HepG2 (cell line): ENCODE results near the gene ABCB8. TPM values are rescaled to one million over a fixed set of nuclear protein-coding genes. Genes with fewer than 3 reads are reported as not detected.

ENCODE experiments used
- ARNT ChIP-seq: fragments of 450-650 bp; IDR thresholded peaks from 2 replicates; pipeline ENCODE4 v1.6.1; 2017
- CCAR2 ChIP-seq: fragments of 200-400 bp; formaldehyde crosslinking; optimal IDR thresholded peaks from 2 replicates; pipeline ENCODE3; 2018; ENCODE audit warnings: low read depth, mild to moderate bottlenecking, low read length, moderate library complexity
- DNMT1 ChIP-seq: sonication (generic); formaldehyde crosslinking; IDR thresholded peaks from 2 replicates; pipeline ENCODE4 v1.5.1; 2020; ENCODE audit warnings: mild to moderate bottlenecking, missing genetic modification reagents
- FOXP1 ChIP-seq, 2 experiments: fragments of 450-650 bp in 1 of 2; IDR thresholded peaks; 2 replicates each; pipeline ENCODE4 v1.6.1; 2017 to 2018; ENCODE audit warnings: antibody characterized with exemption in 1 of 2
- GTF2F1 ChIP-seq: fragments of 150-350 bp; IDR thresholded peaks from 2 replicates; pipeline ENCODE4 v1.6.1; 2014; ENCODE audit warnings: low read length
- KMT2B ChIP-seq: IDR thresholded peaks from 2 replicates; pipeline ENCODE4 v1.6.1; 2016; ENCODE audit warnings: missing genetic modification reagents, missing compliant biosample characterization
- PITX1 ChIP-seq: sonication (generic); formaldehyde crosslinking; IDR thresholded peaks from 2 replicates; pipeline ENCODE4 v1.5.1; 2020; ENCODE audit warnings: mild to moderate bottlenecking, missing genetic modification reagents
- PTBP1 ChIP-seq: fragments of 200-400 bp; formaldehyde crosslinking; IDR thresholded peaks from 2 replicates; pipeline ENCODE4 v1.6.1; 2018; ENCODE audit warnings: low read length, low read depth; ENCODE audit not compliant: poor library complexity, severe bottlenecking
- SP1 ChIP-seq, 2 experiments: fragments of 450-650 bp in 1 of 2; sonication (generic) in 1 of 2; formaldehyde crosslinking in 1 of 2; IDR thresholded peaks; 2 replicates each; pipeline versions ENCODE4 v1.4.0 to v1.6.1; 2016 to 2020; ENCODE audit warnings: missing genetic modification reagents in 1 of 2
- SP140L ChIP-seq: sonication (generic); formaldehyde crosslinking; IDR thresholded peaks from 2 replicates; pipeline ENCODE4 v1.4.0; 2020; ENCODE audit warnings: missing genetic modification reagents, borderline replicate concordance
- SSRP1 ChIP-seq: IDR thresholded peaks from 2 replicates; pipeline ENCODE4 v1.6.1; 2016; ENCODE audit warnings: control low read depth
- TBX2 ChIP-seq: sonication (generic); formaldehyde crosslinking; IDR thresholded peaks from 2 replicates; pipeline ENCODE4 v1.5.0; 2020; ENCODE audit warnings: missing genetic modification reagents, mild to moderate bottlenecking, borderline replicate concordance
- TEAD2 ChIP-seq: sonication (generic); formaldehyde crosslinking; IDR thresholded peaks from 2 replicates; pipeline ENCODE4 v1.9.0; 2021; ENCODE audit warnings: missing genetic modification reagents
- TMF1 ChIP-seq: sonication (generic); formaldehyde crosslinking; IDR thresholded peaks from 2 replicates; pipeline ENCODE4 v1.8.1; 2022; ENCODE audit warnings: low read depth, missing genetic modification reagents
- XBP1 ChIP-seq: sonication (generic); formaldehyde crosslinking; IDR thresholded peaks from 2 replicates; pipeline ENCODE4 v1.5.0; 2020; ENCODE audit warnings: missing genetic modification reagents
- ZMYM3 ChIP-seq: sonication (generic); formaldehyde crosslinking; IDR thresholded peaks from 2 replicates; pipeline ENCODE4 v1.5.1; 2020; ENCODE audit warnings: mild to moderate bottlenecking, missing genetic modification reagents
- ZNF124 ChIP-seq: sonication (generic); formaldehyde crosslinking; IDR thresholded peaks from 2 replicates; pipeline ENCODE4 v1.4.0; 2020; ENCODE audit warnings: missing genetic modification reagents
- ZNF264 ChIP-seq: sonication (generic); formaldehyde crosslinking; IDR thresholded peaks from 2 replicates; pipeline ENCODE4 v1.4.0; 2020; ENCODE audit warnings: missing genetic modification reagents
- ZNF326 ChIP-seq: sonication (generic); formaldehyde crosslinking; IDR thresholded peaks from 2 replicates; pipeline ENCODE4 v1.4.0; 2020; ENCODE audit warnings: missing genetic modification reagents, borderline replicate concordance
- ZNF776 ChIP-seq: sonication (generic); formaldehyde crosslinking; IDR thresholded peaks from 2 replicates; pipeline ENCODE4 v1.4.0; 2020; ENCODE audit warnings: mild to moderate bottlenecking, missing genetic modification reagents
- ZSCAN12 ChIP-seq: sonication (generic); formaldehyde crosslinking; IDR thresholded peaks from 2 replicates; pipeline ENCODE4 v1.9.0; 2021; ENCODE audit warnings: mild to moderate bottlenecking, missing genetic modification reagents
- ZSCAN25 ChIP-seq: sonication (generic); formaldehyde crosslinking; IDR thresholded peaks from 2 replicates; pipeline ENCODE4 v1.8.0; 2022; ENCODE audit warnings: mild to moderate bottlenecking, missing genetic modification reagents
- polyA plus RNA-seq, 8 experiments: library from polyadenylated mRNA; depleted of rRNA in 3 of 8; stranded (reverse) in 7 of 8; unstranded in 1 of 8; fragments of >200 nt; fragmentation: Illumina TruSeq in 4 of 8; extraction: Trizol in 4 of 8; gene quantifications; 2 replicates each; pipeline versions ENCODE4 v1.2.1 to v1.2.3, GENCODE V29; 2011 to 2016; ENCODE audit warnings: low read depth in 4 of 8, missing spikeins in 1 of 8, mixed read lengths in 1 of 8; ENCODE audit not compliant: insufficient read depth in 1 of 8
- total RNA-seq, 5 experiments: library from RNA; depleted of rRNA; stranded (reverse); fragments of >200 nt; fragmentation: Illumina TruSeq; extraction: Trizol; gene quantifications; 2 replicates each; pipeline ENCODE4 v1.2.3, GENCODE V29; 2016; ENCODE audit warnings: low read depth in 1 of 5
- TF ChIP-seq, protein P1 (sequence below), 2 experiments: sonication (generic) in 1 of 2; formaldehyde crosslinking in 1 of 2; IDR thresholded peaks; 2 replicates each; pipeline versions ENCODE4 v1.5.1 to v1.6.1; 2011 to 2020; ENCODE audit warnings: borderline replicate concordance in 1 of 2, low read depth in 1 of 2, low read length in 1 of 2, mild to moderate bottlenecking in 1 of 2, missing genetic modification reagents in 1 of 2, moderate library complexity in 1 of 2
- TF ChIP-seq, protein P2 (sequence below): sonication (generic); formaldehyde crosslinking; conservative IDR thresholded peaks from 2 replicates; pipeline ENCODE4 v1.8.0; 2022; ENCODE audit warnings: mild to moderate bottlenecking, moderate library complexity, missing genetic modification reagents
- TF ChIP-seq, protein P3 (sequence below): sonication (generic); formaldehyde crosslinking; conservative IDR thresholded peaks from 2 replicates; pipeline ENCODE4 v1.4.0; 2020; ENCODE audit warnings: missing genetic modification reagents

ABCB8 gene
- total and polyA plus RNA-seq, 2 of the 13 experiments (the other 11 are each of a cell fraction or from before 2014, with no cell fraction given), result 6.6 to 16.7 TPM

DNA sequence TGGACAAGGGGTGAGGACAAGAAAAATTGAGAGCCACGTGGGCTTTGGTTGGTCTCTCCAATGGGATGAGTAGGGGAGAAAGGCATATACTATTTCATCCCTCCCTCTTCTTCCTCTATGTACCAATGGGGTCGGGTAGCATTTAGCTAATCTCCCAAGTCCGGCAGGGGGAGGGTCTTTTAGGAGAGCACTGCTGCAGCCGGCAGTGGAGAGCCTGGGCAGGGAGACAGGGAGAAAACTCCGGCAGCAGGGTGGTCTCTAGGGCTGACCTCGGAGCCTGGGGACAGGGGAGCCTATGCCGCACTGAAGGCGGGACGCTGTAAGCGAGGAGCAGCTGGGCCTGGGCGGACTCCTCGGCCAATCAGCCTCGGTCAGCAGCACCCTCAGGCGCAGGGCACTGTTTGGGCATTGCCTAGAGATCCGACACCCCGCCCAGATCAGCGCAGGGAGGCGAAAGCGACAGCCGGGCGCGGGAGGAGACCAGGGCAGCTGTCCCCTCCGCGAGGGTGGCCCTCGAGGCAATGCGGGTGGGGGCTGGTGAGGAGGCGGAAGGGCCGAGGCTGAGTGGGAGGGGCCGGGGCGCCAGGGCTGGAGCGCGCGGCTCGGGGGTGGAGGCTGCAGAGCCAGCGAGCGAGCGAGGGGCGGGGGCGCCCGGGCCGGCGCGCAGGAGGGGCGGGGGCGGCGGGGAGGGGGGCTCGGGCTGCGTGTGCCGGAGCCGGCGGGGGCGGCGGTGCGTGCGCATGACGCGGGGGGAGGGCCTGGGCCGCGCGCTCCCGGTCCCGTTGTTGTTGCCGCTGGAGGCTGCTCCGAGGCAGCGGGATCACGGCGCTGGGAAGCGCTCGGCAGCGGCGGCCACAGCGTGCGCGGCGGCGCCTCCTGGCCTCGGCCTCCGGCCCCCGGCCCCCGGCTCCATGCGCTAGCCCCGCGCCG, 57.7 kb downstream of the ABCB8 start, which contains the start of gene AGAP3 (continued):
- TF ChIP-seq, protein P1, sequence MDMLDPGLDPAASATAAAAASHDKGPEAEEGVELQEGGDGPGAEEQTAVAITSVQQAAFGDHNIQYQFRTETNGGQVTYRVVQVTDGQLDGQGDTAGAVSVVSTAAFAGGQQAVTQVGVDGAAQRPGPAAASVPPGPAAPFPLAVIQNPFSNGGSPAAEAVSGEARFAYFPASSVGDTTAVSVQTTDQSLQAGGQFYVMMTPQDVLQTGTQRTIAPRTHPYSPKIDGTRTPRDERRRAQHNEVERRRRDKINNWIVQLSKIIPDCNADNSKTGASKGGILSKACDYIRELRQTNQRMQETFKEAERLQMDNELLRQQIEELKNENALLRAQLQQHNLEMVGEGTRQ (IDR thresholded peaks at IDR 0.05; ENCODE audit: low read depth, low read length), result no peak
- TF ChIP-seq, protein P1 (CRISPR knock-in tag; IDR thresholded peaks at IDR 0.05; ENCODE audit: borderline replicate concordance), result no peak
- TF ChIP-seq ZNF264 (CRISPR knock-in tag) (no peak), ZNF326 (CRISPR knock-in tag) (no peak), TBX2 (CRISPR knock-in tag) (peak; percentile 69; the same call in 1 of the 2 replicates), DNMT1 (CRISPR knock-in tag) (no peak), TMF1 (CRISPR knock-in tag) (0 out of 2 replicates have a peak, but pooled peaks have one; percentile 42), CCAR2 (no peak), ZSCAN25 (CRISPR knock-in tag) (no peak; the same call in 1 of the 2 replicates), SP140L (CRISPR knock-in tag) (no peak), SSRP1 (CRISPR knock-in tag) (no peak), PTBP1 (no peak), KMT2B (CRISPR knock-in tag) (no peak), PITX1 (peak; percentile 79), GTF2F1 (no peak), TEAD2 (no peak), ZNF776 (CRISPR knock-in tag) (no peak), ARNT (no peak), ZNF124 (CRISPR knock-in tag) (no peak), ZMYM3 (CRISPR knock-in tag) (peak; percentile 71), ZSCAN12 (CRISPR knock-in tag) (no peak), XBP1 (CRISPR knock-in tag) (no peak), SP1 (IDR thresholded peaks at IDR 0.05) (no peak), SP1 (CRISPR knock-in tag; IDR thresholded peaks at IDR 0.05) (peak; percentile 68), FOXP1 (IDR thresholded peaks at IDR 0.05) (no peak), FOXP1 (CRISPR knock-in tag; IDR thresholded peaks at IDR 0.05) (no peak)
- TF ChIP-seq, protein P2, sequence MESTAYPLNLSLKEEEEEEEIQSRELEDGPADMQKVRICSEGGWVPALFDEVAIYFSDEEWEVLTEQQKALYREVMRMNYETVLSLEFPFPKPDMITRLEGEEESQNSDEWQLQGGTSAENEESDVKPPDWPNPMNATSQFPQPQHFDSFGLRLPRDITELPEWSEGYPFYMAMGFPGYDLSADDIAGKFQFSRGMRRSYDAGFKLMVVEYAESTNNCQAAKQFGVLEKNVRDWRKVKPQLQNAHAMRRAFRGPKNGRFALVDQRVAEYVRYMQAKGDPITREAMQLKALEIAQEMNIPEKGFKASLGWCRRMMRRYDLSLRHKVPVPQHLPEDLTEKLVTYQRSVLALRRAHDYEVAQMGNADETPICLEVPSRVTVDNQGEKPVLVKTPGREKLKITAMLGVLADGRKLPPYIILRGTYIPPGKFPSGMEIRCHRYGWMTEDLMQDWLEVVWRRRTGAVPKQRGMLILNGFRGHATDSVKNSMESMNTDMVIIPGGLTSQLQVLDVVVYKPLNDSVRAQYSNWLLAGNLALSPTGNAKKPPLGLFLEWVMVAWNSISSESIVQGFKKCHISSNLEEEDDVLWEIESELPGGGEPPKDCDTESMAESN (CRISPR knock-in tag), result 0 out of 2 replicates have a peak, but pooled peaks have one; percentile 26
- TF ChIP-seq, protein P3, sequence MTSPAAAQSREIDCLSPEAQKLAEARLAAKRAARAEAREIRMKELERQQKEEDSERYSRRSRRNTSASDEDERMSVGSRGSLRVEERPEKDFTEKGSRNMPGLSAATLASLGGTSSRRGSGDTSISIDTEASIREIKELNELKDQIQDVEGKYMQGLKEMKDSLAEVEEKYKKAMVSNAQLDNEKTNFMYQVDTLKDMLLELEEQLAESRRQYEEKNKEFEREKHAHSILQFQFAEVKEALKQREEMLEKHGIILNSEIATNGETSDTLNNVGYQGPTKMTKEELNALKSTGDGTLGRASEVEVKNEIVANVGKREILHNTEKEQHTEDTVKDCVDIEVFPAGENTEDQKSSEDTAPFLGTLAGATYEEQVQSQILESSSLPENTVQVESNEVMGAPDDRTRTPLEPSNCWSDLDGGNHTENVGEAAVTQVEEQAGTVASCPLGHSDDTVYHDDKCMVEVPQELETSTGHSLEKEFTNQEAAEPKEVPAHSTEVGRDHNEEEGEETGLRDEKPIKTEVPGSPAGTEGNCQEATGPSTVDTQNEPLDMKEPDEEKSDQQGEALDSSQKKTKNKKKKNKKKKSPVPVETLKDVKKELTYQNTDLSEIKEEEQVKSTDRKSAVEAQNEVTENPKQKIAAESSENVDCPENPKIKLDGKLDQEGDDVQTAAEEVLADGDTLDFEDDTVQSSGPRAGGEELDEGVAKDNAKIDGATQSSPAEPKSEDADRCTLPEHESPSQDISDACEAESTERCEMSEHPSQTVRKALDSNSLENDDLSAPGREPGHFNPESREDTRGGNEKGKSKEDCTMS (CRISPR knock-in tag), result no peak
